Glutamatergic neuron (in vitro differentiated cells): ENCODE results near the gene CAMTA1. TPM values are rescaled to one million over a fixed set of nuclear protein-coding genes. Genes with fewer than 3 reads are reported as not detected.

ENCODE experiments used
- DNase-seq: peaks from one replicate; pipeline ENCODE4 v3.0.0; 2022
- H3K27ac Mint-ChIP-seq: one replicate; pipeline ENCODE4 v1.8.0; 2020; ENCODE audit warnings: mild to moderate bottlenecking, mixed read lengths, inconsistent platforms; ENCODE audit not compliant: unreplicated experiment
- H3K27me3 Mint-ChIP-seq: one replicate; pipeline ENCODE4 v1.8.0; 2020; ENCODE audit warnings: mild to moderate bottlenecking, moderate library complexity, mixed read lengths, inconsistent platforms; ENCODE audit not compliant: unreplicated experiment
- H3K36me3 Mint-ChIP-seq: one replicate; pipeline ENCODE4 v1.8.0; 2020; ENCODE audit warnings: mild to moderate bottlenecking, mixed read lengths, inconsistent platforms; ENCODE audit not compliant: unreplicated experiment
- H3K4me1 Mint-ChIP-seq: one replicate; pipeline ENCODE4 v1.8.0; 2020; ENCODE audit warnings: mild to moderate bottlenecking, low read depth, mixed read lengths, inconsistent platforms; ENCODE audit not compliant: unreplicated experiment
- H3K4me3 Mint-ChIP-seq: one replicate; pipeline ENCODE4 v1.8.0; 2020; ENCODE audit warnings: mild to moderate bottlenecking, mixed read lengths, inconsistent platforms; ENCODE audit not compliant: unreplicated experiment
- H3K9me3 Mint-ChIP-seq: one replicate; pipeline ENCODE4 v1.8.0; 2020; ENCODE audit warnings: mild to moderate bottlenecking, moderate library complexity, mixed read lengths, inconsistent platforms; ENCODE audit not compliant: unreplicated experiment
- total RNA-seq: library from RNA; stranded (reverse); fragmentation: NEBNext Ultra II Directional; extraction: Animal tissue kit (Norgen Biotek cat#: 25700); gene quantifications from one replicate; pipeline ENCODE4 v1.2.1, GENCODE V29; 2021; ENCODE audit not compliant: unreplicated experiment
- TF ChIP-seq, protein P1 (sequence below): fragments of 200-600 bp; sonication (generic); IDR thresholded peaks from one replicate; pipeline ENCODE4 v1.5.0; 2021; ENCODE audit not compliant: partially characterized antibody, unreplicated experiment

CAMTA1 gene
- total RNA-seq, 1 donor from 2014 or later = 77.2 TPM

DNA sequence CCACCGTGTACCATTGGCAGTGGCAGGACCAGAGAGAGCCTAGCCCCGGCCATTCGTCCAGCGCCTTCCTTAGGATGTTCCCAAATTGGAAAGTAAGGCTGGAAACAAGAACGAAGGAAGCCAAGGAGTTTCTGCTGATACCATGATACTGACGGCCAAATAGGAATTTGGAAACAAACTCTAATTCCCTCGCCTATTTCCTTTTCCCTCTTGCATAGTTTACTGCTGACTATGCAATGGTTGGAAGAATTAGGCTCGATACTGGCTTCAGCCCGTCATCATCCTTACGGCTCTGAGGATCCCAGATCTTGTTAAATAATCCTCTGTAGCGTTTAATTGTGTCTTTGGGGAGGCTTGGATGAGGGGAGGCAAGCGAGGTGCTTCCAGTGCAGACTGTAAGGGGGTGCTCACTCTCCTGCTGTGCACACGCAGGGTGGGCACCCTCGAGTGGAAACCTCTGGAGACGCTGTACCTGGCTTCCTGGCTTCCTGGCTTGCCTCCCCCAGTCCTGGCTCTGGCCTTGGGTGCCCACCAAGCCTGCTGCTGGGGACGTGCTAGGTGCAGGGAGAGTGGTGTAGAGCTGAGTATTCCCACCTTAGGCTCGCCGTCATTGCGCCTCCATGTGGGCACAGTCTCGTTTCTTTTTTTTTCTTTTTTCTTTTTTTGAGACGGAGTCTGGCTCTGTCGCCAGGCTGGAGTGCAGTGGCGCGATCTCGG is 27.4 kb upstream of the CAMTA1 start:
- H3K27me3 Mint-ChIP-seq = peaks cover 3% of the 10 kb centered on the region
- H3K4me3 Mint-ChIP-seq = no peak overlapping the region
- peaks cover 7% of the 10 kb centered on the region for H3K4me1 Mint-ChIP-seq
- H3K36me3 Mint-ChIP-seq = no peaks in the 10 kb centered on the region
- H3K9me3 Mint-ChIP-seq = peaks cover 2% of the 10 kb centered on the region
- no peak overlapping the region for H3K27ac Mint-ChIP-seq
- TF ChIP-seq, protein P1, sequence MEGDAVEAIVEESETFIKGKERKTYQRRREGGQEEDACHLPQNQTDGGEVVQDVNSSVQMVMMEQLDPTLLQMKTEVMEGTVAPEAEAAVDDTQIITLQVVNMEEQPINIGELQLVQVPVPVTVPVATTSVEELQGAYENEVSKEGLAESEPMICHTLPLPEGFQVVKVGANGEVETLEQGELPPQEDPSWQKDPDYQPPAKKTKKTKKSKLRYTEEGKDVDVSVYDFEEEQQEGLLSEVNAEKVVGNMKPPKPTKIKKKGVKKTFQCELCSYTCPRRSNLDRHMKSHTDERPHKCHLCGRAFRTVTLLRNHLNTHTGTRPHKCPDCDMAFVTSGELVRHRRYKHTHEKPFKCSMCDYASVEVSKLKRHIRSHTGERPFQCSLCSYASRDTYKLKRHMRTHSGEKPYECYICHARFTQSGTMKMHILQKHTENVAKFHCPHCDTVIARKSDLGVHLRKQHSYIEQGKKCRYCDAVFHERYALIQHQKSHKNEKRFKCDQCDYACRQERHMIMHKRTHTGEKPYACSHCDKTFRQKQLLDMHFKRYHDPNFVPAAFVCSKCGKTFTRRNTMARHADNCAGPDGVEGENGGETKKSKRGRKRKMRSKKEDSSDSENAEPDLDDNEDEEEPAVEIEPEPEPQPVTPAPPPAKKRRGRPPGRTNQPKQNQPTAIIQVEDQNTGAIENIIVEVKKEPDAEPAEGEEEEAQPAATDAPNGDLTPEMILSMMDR = no peak
- DNase-seq = no peak

DNA sequence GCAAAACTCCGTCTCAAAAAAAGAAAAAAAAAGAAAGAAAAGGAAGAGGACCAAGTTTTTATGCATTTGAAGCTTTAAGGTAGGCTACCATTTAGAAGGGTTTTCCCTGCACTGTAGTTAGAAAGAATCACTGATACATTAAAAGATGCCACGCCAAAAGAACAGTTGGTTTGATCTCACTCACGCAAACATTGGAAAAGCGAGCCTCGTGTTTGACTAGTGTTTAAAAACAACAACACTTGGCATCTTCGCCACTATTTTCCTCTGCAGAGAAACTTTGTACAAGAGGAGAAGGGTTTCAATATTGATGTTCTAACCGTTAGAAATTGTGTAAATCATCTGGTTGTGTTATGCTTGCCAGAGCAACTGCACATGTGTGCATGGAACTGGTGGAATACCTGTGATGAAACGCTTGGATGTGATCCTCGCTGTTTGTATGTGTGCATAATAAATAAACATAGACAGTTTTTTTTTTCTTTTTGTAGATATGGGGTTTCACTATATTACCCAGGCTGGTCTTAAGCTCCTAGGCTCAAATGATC is 24.0 kb upstream of the CAMTA1 start:
- Mint-ChIP-seq H3K4me1 (no peaks in the 10 kb centered on the region), H3K27ac (no peak overlapping the region), H3K36me3 (no peaks in the 10 kb centered on the region), H3K9me3 (no peaks in the 10 kb centered on the region), H3K4me3 (no peak overlapping the region), H3K27me3 (peaks cover 7% of the 10 kb centered on the region)
- DNase-seq = no peak
- TF ChIP-seq, protein P1 = no peak

DNA sequence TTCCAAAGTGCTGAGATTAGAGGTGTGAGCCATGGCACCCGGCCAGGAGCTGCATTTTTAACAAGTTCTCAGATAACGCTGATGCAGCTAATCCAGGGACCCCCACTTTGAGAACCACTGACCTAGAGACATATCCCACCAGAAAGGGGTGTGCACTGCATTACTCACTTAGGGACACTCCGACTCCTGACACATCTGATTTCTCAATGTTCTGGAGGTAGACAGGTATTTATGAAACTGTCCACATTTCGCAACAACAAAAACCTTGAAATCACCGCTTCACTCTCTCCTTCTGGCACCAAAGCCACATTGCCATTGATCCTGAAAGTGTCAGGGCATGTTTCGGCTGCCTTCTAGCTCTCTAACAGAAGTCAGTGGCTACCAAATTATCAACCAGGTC is 23.2 kb upstream of the CAMTA1 start:
- peaks cover 7% of the 10 kb centered on the region for H3K27me3 Mint-ChIP-seq
- H3K36me3 Mint-ChIP-seq = no peaks in the 10 kb centered on the region
- no peak overlapping the region for H3K4me3 Mint-ChIP-seq
- no peaks in the 10 kb centered on the region for H3K9me3 Mint-ChIP-seq
- no peaks in the 10 kb centered on the region for H3K4me1 Mint-ChIP-seq
- H3K27ac Mint-ChIP-seq = no peak overlapping the region
- TF ChIP-seq, protein P1 = no peak
- no peak for DNase-seq

DNA sequence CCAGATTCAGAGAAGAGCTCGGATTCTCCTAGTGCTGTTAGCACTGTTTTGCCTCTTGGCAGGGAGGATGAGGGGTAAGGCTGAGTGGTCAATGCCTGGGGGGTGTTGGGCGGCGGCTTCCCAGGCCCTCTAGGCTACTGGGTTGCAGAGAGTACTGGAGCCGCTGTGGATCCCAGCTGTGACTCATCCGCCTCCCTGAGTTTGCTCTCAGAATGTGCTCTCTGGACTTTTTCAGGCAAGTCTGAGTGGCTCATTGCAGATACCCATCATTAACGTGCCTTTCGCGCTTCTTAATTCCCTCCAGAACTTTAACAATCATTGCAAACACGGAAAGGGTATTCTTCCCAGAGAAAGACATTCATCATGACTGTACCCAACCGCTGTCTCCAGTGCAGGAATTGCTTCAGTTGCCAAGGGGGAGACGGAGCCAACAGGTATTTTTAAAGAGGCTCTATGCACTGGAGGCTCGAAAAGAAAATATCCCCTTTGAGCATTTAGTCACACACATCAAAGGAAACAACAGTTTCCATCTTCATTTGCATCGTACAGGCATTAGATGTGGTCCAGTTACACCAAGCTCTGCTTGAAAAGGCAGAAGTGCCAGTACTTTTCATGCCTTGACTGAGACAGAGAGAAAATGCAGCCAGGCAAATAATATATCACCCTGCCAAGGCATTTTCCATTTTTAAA is 14.4 kb upstream of the CAMTA1 start:
- H3K36me3 Mint-ChIP-seq = no peaks in the 10 kb centered on the region
- TF ChIP-seq, protein P1 = no peak
- H3K4me1 Mint-ChIP-seq = peaks cover 14% of the 10 kb centered on the region
- no peaks in the 10 kb centered on the region for H3K9me3 Mint-ChIP-seq
- DNase-seq = no peak
- peaks cover 3% of the 10 kb centered on the region for H3K27me3 Mint-ChIP-seq
- H3K4me3 Mint-ChIP-seq = no peak overlapping the region
- no peak overlapping the region for H3K27ac Mint-ChIP-seq

DNA sequence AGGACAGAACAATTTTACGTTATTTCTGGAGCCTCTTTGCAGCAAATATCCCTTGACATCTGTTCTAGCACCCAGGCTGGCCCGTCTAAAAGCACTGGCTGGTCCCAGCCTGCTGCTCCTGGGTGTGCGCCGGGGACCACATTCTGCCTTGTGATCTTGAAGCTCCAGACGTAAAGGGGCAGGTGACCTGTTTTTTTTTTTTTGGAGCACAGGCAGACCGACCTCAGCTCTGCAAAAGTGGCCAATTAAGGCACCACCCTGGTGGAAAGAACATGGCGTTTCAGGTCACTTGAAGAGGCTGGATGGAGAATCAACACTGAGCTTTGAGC is 13.8 kb upstream of the CAMTA1 start:
- TF ChIP-seq, protein P1 = no peak
- H3K4me3 Mint-ChIP-seq = no peak overlapping the region
- H3K36me3 Mint-ChIP-seq = no peaks in the 10 kb centered on the region
- no peak overlapping the region for H3K27ac Mint-ChIP-seq
- H3K9me3 Mint-ChIP-seq = no peaks in the 10 kb centered on the region
- peaks cover 14% of the 10 kb centered on the region for H3K4me1 Mint-ChIP-seq
- H3K27me3 Mint-ChIP-seq = peaks cover 3% of the 10 kb centered on the region
- DNase-seq = no peak
